ENCODE measurements around the gene PXDC1. TPM values are rescaled to one million over a fixed set of nuclear protein-coding genes. Genes with fewer than 3 reads are reported as not detected.

Gene PXDC1
- 3.7 TPM for polyA plus RNA-seq (2013, experiment 1 of 4)
- 4.0 TPM for polyA plus RNA-seq (2013, experiment 2 of 4)
- 3.5 TPM for polyA plus RNA-seq (2013, experiment 3 of 4)
- 3.7 TPM for polyA plus RNA-seq (2013, experiment 4 of 4)

GRCh38 chr6:3751077-3751729 lies at the start of gene PXDC1:
TSS of gene PXDC1 (minus strand) at chr6:3751713. CDS start at chr6:3751531, 182 bp downstream.
- H3K9me3 ChIP-seq (ENCODE audit: control insufficient read depth, low read length): no peaks in the 10 kb centered on the region
- 1% methylated on average over 88 of the region's 88 CpGs for WGBS, 2 experiments
- H3K4me1 ChIP-seq (ENCODE audit: control insufficient read depth, insufficient read depth, low read length): peaks cover 10% of the 10 kb centered on the region
- H3K36me3 ChIP-seq (ENCODE audit: control insufficient read depth, insufficient read depth, low read length): no peaks in the 10 kb centered on the region
- H3K4me3 ChIP-seq (ENCODE audit: insufficient read depth, low read depth, low read length): peak within 1 kb of the TSS; percentile 47
- no peak within 1 kb of the TSS for H3K27ac ChIP-seq (ENCODE audit: insufficient read depth, low read depth, low read length, poor library complexity, severe bottlenecking)
- H3K27me3 ChIP-seq (ENCODE audit: control insufficient read depth, insufficient read depth, low read length, poor library complexity, severe bottlenecking): peaks cover 58% of the 10 kb centered on the region

- H3K27me3 ChIP-seq (ENCODE audit: control insufficient read depth, insufficient read depth, low read length, poor library complexity, severe bottlenecking): no peaks in the 10 kb centered on the region
- 51 to 52% methylated on average over 11 of the region's 11 CpGs for WGBS, 2 experiments
- no peaks in the 10 kb centered on the region for H3K36me3 ChIP-seq (ENCODE audit: control insufficient read depth, insufficient read depth, low read length)
- peaks cover 11% of the 10 kb centered on the region for H3K4me1 ChIP-seq (ENCODE audit: control insufficient read depth, insufficient read depth, low read length)
- no peaks in the 10 kb centered on the region for H3K9me3 ChIP-seq (ENCODE audit: control insufficient read depth, low read length)
- no peak overlapping the region for H3K4me3 ChIP-seq (ENCODE audit: insufficient read depth, low read depth, low read length)
- H3K27ac ChIP-seq (ENCODE audit: insufficient read depth, low read depth, low read length, poor library complexity, severe bottlenecking): peak overlapping the region; percentile 53
Observed at GRCh38 chr6:3800850-3801591, 49.5 kb upstream of the PXDC1 start.

GRCh38 chr6:3799719-3800118 lies 48.2 kb upstream of the PXDC1 start:
- Histone ChIP-seq H3K27ac (ENCODE audit: insufficient read depth, low read depth, low read length, poor library complexity, severe bottlenecking) (no peak overlapping the region), H3K36me3 (ENCODE audit: control insufficient read depth, insufficient read depth, low read length) (no peaks in the 10 kb centered on the region), H3K27me3 (ENCODE audit: control insufficient read depth, insufficient read depth, low read length, poor library complexity, severe bottlenecking) (no peaks in the 10 kb centered on the region), H3K9me3 (ENCODE audit: control insufficient read depth, low read length) (no peaks in the 10 kb centered on the region), H3K4me1 (ENCODE audit: control insufficient read depth, insufficient read depth, low read length) (peaks cover 11% of the 10 kb centered on the region), H3K4me3 (ENCODE audit: insufficient read depth, low read depth, low read length) (no peak overlapping the region)
- WGBS, 2 experiments: 92 to 97% methylated on average over 6 of the region's 6 CpGs

GRCh38 chr6:3798055-3798919 lies 46.8 kb upstream of the PXDC1 start:
- no peak overlapping the region for H3K27ac ChIP-seq (ENCODE audit: insufficient read depth, low read depth, low read length, poor library complexity, severe bottlenecking)
- 90 to 92% methylated on average over 8 of the region's 8 CpGs for WGBS, 2 experiments
- H3K36me3 ChIP-seq (ENCODE audit: control insufficient read depth, insufficient read depth, low read length): no peaks in the 10 kb centered on the region
- H3K4me3 ChIP-seq (ENCODE audit: insufficient read depth, low read depth, low read length): no peak overlapping the region
- no peaks in the 10 kb centered on the region for H3K27me3 ChIP-seq (ENCODE audit: control insufficient read depth, insufficient read depth, low read length, poor library complexity, severe bottlenecking)
- peaks cover 11% of the 10 kb centered on the region for H3K4me1 ChIP-seq (ENCODE audit: control insufficient read depth, insufficient read depth, low read length)
- no peaks in the 10 kb centered on the region for H3K9me3 ChIP-seq (ENCODE audit: control insufficient read depth, low read length)

GRCh38 chr6:3797231-3798054 lies 45.9 kb upstream of the PXDC1 start:
- Histone ChIP-seq H3K9me3 (ENCODE audit: control insufficient read depth, low read length) (no peaks in the 10 kb centered on the region), H3K4me1 (ENCODE audit: control insufficient read depth, insufficient read depth, low read length) (peaks cover 11% of the 10 kb centered on the region), H3K27ac (ENCODE audit: insufficient read depth, low read depth, low read length, poor library complexity, severe bottlenecking) (no peak overlapping the region), H3K4me3 (ENCODE audit: insufficient read depth, low read depth, low read length) (no peak overlapping the region), H3K27me3 (ENCODE audit: control insufficient read depth, insufficient read depth, low read length, poor library complexity, severe bottlenecking) (no peaks in the 10 kb centered on the region), H3K36me3 (ENCODE audit: control insufficient read depth, insufficient read depth, low read length) (no peaks in the 10 kb centered on the region)
- WGBS, 2 experiments: 93 to 97% methylated on average over 7 of the region's 7 CpGs

GRCh38 chr6:3796719-3797041 lies 45.2 kb upstream of the PXDC1 start:
- Histone ChIP-seq H3K4me3 (ENCODE audit: insufficient read depth, low read depth, low read length) (no peak overlapping the region), H3K4me1 (ENCODE audit: control insufficient read depth, insufficient read depth, low read length) (peaks cover 10% of the 10 kb centered on the region), H3K27ac (ENCODE audit: insufficient read depth, low read depth, low read length, poor library complexity, severe bottlenecking) (no peak overlapping the region), H3K27me3 (ENCODE audit: control insufficient read depth, insufficient read depth, low read length, poor library complexity, severe bottlenecking) (no peaks in the 10 kb centered on the region), H3K36me3 (ENCODE audit: control insufficient read depth, insufficient read depth, low read length) (no peaks in the 10 kb centered on the region), H3K9me3 (ENCODE audit: control insufficient read depth, low read length) (no peaks in the 10 kb centered on the region)
- 85 to 92% methylated on average over 2 of the region's 2 CpGs for WGBS, 2 experiments

- Histone ChIP-seq H3K27ac (ENCODE audit: insufficient read depth, low read depth, low read length, poor library complexity, severe bottlenecking) (no peak overlapping the region), H3K4me1 (ENCODE audit: control insufficient read depth, insufficient read depth, low read length) (peaks cover 4% of the 10 kb centered on the region), H3K4me3 (ENCODE audit: insufficient read depth, low read depth, low read length) (no peak overlapping the region), H3K9me3 (ENCODE audit: control insufficient read depth, low read length) (no peaks in the 10 kb centered on the region), H3K27me3 (ENCODE audit: control insufficient read depth, insufficient read depth, low read length, poor library complexity, severe bottlenecking) (no peaks in the 10 kb centered on the region), H3K36me3 (ENCODE audit: control insufficient read depth, insufficient read depth, low read length) (no peaks in the 10 kb centered on the region)
- 90 to 94% methylated on average over 10 of the region's 10 CpGs for WGBS, 2 experiments
Observed at GRCh38 chr6:3795836-3796718, 44.6 kb upstream of the PXDC1 start.

- H3K4me1 ChIP-seq (ENCODE audit: control insufficient read depth, insufficient read depth, low read length): no peaks in the 10 kb centered on the region
- H3K27me3 ChIP-seq (ENCODE audit: control insufficient read depth, insufficient read depth, low read length, poor library complexity, severe bottlenecking): no peaks in the 10 kb centered on the region
- no peak overlapping the region for H3K4me3 ChIP-seq (ENCODE audit: insufficient read depth, low read depth, low read length)
- no peaks in the 10 kb centered on the region for H3K36me3 ChIP-seq (ENCODE audit: control insufficient read depth, insufficient read depth, low read length)
- no peak overlapping the region for H3K27ac ChIP-seq (ENCODE audit: insufficient read depth, low read depth, low read length, poor library complexity, severe bottlenecking)
- no peaks in the 10 kb centered on the region for H3K9me3 ChIP-seq (ENCODE audit: control insufficient read depth, low read length)
Observed at GRCh38 chr6:3794092-3794491, 42.6 kb upstream of the PXDC1 start.

GRCh38 chr6:3793545-3793944 lies 42.0 kb upstream of the PXDC1 start:
- Histone ChIP-seq H3K27ac (ENCODE audit: insufficient read depth, low read depth, low read length, poor library complexity, severe bottlenecking) (no peak overlapping the region), H3K36me3 (ENCODE audit: control insufficient read depth, insufficient read depth, low read length) (no peaks in the 10 kb centered on the region), H3K4me3 (ENCODE audit: insufficient read depth, low read depth, low read length) (no peak overlapping the region), H3K9me3 (ENCODE audit: control insufficient read depth, low read length) (no peaks in the 10 kb centered on the region), H3K4me1 (ENCODE audit: control insufficient read depth, insufficient read depth, low read length) (no peaks in the 10 kb centered on the region), H3K27me3 (ENCODE audit: control insufficient read depth, insufficient read depth, low read length, poor library complexity, severe bottlenecking) (no peaks in the 10 kb centered on the region)
- 93 to 95% methylated on average over 2 to 3 of the region's 3 CpGs for WGBS, 2 experiments

Data from ectodermal cell (in vitro differentiated cells).